Stimulated activated CD4-positive, alpha-beta T cell treated with anti-CD3 and anti-CD28 coated beads, Interleukin-1b, Interleukin-23, amount 100 ng/mL, for 48 hours (primary cell): ENCODE results near the gene LRRC9.
A peak's percentile ranks its signal among the peaks of the same experiment; 100 is the strongest.
"Not testable (repeated sequence)": the region's sequence is repeated elsewhere in the genome, so short reads cannot be mapped to it uniquely, and the experiment has no call there.

Source experiments
- DNase-seq: peaks from one replicate; pipeline ENCODE4 v3.0.0-alpha.2; 2020

Gene LRRC9

DNA sequence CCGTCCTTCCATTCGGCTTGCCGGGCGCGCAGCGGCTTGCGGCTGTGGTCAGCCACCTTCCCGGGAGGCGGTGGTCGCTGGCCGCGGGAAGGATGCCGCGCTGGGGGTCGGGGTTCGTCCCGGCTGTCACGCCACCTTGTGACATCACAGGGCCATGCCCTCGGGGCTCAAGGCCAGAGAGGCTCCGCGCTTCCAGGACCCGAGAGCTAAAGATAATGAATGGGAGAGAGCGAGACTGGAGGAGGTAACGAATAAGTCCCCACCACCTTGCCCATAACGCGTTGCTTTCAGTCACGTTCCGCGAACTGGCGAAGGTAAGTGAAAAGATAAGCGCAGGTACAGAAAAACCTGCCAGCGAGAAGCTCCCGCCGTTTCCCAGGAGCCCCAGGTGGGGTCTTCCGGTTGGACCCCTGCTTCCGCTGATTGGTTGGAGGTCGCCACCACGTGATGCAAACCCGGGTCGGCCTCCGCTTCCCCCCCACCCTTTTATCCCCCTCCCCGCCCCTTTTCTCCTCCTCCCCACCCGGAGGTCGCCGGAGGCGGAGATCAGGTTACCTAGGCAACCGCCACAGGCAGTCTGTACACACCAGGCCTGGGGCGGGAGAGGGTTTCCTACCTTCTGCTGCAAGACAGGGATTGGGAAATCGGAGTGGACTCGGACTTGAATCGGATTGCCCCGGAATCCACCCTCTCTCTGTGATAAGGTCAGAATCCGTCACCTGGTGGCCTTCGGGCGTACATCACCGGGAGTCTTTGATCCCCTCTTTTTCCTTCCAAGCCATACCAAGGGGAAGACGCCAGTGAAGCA is at the start of gene LRRC9:
TSS of gene LRRC9 (plus strand) at position 575 of the 808 bp plus-strand sequence.
- peak; percentile 1 for DNase-seq

GRCh38 chr14:59870277-59871165 is 49.4 kb upstream of the LRRC9 start, which contains the start of gene RTN1:
RTN1 (minus strand) TSS chr14:59870776; CDS start chr14:59870630, 146 bp downstream.
- DNase-seq: peak; percentile 13

DNA sequence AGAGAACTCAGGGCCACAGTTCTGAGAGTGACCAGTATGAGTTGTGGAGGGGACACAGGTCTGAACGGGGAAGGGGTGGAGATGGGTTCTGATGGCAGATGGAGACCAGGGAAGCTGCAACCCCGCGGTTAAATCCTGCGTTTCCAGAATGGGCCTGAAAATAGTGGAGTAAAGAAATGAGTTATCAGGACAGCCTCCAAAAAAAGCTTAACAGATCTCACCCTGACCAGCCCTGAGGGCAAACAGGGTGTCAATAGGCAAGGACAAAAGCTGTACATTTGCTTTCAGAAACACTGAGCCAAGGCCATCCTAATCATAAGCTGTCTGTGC is 48.8 kb upstream of the LRRC9 start:
- DNase-seq: no peak

DNA sequence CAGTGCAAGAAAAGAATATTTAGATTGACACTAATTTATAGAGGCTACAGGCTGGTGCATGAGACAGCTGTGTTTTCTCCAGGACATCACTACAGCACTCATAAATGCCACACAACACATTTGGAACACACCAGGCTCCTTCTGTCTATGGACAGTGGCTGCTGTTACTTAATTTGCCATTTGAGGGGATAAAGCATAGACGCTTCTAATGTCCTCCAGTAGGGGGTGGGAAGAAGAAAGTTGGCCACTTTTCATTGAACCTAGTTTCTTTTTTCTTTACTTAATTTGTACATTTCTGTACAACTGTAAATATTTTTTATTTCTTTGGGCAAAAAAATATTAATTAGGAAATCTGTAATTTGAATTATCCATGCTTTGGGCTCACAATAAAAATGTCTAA is 37.0 kb upstream of the LRRC9 start:
- DNase-seq: no peak

DNA sequence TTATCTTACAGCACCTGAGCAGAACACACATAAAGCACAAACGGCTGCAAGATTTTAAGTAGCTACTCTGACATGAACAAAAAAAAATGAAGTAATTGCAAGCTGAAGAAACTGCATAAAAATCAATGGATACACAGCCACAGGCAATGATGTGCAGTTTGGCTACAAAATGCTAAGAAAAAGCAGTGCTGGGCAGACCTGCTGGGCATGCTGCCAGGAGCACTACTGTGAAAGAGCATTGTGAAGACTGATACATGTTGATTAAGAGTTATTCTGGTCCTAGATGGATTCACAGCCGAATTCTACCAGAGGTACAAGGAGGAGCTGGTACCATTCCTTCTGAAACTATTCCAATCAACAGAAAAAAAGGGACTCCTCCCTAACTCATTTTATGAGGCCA is 29.3 kb upstream of the LRRC9 start:
- no peak for DNase-seq

DNA sequence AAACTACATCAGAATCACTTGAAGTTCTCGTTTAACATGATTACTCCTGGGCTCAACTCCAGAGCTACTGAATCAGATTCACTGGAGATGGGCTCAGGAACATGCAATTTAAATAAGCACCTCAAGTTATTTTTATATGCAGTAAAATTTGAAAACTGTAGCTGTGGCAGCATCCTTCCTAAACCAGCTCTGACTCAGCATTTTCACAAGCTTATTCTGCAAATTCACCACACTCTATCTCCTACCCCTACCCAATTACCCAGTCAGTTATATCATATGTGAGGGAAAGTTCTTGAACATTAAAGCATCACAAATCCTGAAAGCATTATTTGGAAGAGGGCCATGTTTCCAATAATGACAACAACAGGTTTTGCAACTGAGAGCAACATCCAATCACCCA is 24.2 kb upstream of the LRRC9 start:
- DNase-seq: no peak

DNA sequence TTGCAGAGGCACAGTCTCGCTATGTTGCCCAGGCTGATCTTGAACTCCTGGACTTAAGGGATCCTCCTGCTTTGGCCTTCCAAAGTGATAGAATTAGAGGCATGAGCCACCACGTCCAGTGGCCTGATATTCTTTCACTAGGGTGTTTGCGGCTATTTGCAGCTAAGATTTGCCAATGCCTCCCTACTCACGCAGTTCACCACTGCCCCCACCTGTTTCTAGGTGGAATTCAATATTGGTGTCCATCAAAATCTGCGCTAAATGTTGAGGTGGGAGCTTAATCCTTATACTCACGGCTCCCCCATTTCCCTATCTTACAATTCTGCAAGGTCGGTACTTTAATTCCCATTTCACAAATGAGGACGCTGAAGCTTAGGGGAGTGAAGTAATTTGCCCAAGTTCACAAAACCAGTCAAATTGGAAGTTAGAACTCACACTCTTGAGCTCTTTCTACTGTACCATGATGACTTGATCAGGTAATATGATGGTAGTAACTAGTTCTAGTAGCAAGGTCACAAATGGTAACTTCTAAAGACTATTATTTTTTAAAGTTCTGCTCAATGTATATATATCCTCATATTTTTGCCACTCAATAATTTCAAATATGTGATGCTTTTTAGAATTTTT is 22.1 kb upstream of the LRRC9 start:
- DNase-seq: no peak

GRCh38 chr14:59900556-59900955 is 19.4 kb upstream of the LRRC9 start:
- DNase-seq: no peak

DNA sequence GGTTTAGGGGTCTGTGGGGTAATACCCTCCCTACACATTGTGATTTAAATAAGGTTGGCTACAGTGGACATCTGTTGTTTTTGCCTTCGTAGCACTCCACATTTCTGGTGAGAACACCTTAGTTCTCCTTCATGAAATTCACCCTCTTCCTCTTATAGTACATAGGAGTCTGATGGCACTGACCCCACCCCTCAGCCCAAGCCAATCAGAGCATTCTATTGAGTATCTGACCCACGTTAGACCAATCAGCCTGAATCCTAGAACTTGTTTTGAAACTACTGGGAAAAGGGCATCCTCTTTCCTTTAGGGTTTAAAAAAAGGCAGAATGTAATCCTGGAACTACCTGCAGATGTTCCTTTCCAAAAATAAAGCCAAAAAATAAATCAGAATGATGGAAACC is 15.8 kb upstream of the LRRC9 start:
- DNase-seq: no peak

DNA sequence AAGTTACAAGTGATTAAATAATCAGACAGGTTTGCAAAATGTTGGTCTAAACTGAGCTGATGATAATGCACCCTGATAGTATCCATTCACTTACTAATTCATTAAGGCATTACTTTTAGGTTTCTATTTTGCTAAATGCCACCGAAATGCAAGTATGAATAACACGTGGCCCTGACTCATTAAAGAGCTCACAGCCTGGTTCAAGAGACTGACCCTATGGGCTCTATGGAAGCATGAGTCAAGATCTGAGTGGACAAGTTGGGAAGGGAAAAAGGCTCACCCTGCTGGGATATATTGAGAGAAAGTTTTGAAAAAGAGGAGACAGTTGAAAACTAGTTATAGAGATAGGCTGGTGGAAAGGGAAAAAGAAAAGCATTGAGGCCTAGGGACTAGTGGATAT is 14.8 kb upstream of the LRRC9 start:
- no peak for DNase-seq

DNA sequence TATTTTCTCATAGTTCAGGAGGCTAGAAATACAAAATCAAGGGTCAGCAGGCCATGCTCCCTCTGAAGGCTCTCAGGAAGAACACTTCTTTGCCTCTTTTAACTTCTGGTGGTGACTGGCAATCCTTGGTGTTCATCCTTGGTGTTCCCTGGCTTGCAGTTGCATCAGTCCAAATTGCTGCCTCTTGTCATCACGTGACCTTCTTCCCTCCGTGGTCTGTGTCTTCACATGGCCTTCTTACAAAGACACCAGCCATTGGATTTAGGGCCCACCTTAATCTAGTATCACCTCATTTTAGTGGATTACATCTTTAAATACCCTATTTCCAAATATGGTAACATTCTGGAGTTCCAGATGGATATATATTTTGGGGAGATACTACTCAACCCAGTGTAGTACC is 7.5 kb upstream of the LRRC9 start:
- no peak for DNase-seq

DNA sequence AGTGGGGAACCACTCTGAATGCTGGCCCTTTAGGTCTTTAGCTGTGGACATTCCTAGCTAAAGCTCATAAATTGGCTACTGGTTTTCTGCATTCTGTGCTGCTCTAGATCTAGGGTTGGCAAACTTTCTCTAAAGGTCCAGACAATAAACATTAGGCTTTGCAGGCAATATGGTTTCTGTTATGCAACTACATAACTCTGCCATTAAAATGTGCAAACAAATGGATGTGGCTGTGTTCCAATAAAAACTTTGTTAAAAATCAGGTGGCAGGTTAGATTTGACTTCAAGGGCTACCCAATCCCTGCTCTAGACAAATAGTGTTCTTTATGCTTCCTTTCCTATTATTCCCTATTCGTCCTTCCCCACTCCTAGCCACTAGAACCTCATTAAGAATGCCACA is 6.8 kb upstream of the LRRC9 start:
- DNase-seq: no peak

GRCh38 chr14:59918824-59919569 is 947 bp upstream of the LRRC9 start:
- DNase-seq: peak; percentile 8

DNA sequence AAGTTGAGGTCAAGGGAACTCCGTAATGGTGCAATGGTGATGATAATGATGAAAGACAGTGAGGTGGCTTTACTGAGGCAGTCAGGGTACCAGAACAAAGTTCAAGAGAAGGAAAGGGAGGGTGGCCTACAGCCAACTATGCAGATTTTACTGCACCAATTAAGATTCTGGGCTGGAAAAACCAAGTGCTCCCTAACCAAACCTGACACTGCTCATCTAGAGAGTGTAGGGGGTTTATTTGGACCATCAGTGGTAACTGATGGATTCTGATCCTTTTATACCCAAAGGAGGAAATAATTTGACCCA is 387 bp downstream of the LRRC9 start:
- DNase-seq: no peak

DNA sequence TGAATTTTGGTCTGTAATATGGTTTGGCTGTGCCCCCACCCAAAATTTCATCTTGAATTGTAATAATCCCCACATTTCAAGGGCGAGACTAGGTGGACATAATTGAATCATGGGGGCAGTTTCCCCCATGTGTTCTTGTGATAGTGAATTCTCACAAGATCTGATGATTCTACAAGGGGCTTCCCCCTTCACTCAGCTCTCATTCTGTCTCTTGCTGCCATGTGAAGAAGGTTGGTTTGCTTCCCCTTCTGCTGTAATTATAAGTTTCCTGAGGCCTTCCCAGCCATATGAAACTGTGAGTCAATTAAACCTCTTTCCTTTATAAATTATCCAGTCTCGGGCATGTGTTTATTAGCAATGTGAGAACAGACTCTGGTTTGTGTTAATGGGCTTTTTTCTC is 5.9 kb downstream of the LRRC9 start:
- DNase-seq: no peak

- no peak for DNase-seq
Observed at GRCh38 chr14:59926534-59926933, 6.6 kb downstream of the LRRC9 start.

DNA sequence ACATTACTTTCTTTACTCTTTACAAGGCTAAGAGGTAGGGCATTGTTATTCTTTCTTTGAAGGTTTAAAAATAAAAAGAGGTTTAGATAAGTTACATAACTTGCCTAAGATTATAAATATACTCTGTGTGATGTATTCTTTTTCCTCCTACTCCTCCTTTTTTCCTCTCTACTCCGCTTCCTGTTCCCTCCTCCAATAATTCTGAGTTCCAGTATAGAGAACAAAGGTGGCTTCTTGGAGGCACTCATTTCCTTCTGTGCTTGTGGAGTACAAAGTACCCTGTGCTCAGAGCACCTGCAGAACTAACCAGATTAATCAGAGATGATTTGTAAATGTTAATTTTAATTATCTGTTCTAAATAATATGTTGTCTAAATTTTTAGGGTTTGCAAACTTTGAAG is 11.3 kb downstream of the LRRC9 start:
- DNase-seq: no peak

GRCh38 chr14:59936145-59936544 is 16.2 kb downstream of the LRRC9 start:
- DNase-seq: no peak

- DNase-seq: no peak
Observed at GRCh38 chr14:59939828-59940227, 19.9 kb downstream of the LRRC9 start.

DNA sequence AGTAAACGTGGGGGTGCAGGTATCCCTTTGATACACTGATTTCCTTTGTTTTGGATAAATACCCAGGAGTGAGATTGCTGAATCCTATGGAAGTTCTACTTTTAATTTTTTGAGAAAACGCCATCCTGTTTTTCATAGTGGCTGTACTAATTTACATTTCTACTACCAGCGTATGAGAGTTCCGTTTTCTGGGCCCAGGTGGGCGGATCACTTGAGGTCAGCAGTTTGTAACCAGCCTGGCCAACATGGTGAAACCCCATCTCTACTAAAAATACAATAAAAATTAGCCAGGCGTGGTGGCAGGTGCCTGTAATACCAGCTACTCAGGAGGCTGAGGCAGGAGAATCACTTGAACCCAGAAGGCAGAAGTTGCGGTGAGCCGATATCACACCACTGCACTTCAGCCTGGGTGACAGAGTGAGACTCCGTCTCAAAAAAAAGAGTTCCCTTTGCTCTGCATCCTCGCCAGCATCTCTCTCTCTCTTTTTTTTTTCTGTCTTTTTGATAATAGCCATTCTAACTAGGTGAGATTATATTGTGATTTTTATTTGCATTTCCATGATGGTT is 22.4 kb downstream of the LRRC9 start:
- not testable (repeated sequence) for DNase-seq

GRCh38 chr14:59944909-59945308 is 25.0 kb downstream of the LRRC9 start:
- no peak for DNase-seq

DNA sequence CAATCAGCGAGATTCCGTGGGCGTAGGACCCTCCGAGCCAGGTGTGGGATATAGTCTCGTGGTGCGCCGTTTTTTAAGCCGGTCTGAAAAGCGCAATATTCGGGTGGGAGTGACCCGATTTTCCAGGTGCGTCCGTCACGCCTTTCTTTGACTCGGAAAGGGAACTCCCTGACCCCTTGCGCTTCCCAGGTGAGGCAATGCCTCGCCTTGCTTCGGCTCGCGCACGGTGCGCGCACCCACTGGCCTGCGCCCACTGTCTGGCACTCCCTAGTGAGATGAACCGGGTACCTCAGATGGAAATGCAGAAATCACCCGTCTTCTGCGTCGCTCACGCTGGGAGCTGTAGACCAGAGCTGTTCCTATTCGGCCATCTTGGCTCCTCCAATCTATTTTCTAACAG is 32.2 kb downstream of the LRRC9 start:
- not testable (repeated sequence) for DNase-seq

DNA sequence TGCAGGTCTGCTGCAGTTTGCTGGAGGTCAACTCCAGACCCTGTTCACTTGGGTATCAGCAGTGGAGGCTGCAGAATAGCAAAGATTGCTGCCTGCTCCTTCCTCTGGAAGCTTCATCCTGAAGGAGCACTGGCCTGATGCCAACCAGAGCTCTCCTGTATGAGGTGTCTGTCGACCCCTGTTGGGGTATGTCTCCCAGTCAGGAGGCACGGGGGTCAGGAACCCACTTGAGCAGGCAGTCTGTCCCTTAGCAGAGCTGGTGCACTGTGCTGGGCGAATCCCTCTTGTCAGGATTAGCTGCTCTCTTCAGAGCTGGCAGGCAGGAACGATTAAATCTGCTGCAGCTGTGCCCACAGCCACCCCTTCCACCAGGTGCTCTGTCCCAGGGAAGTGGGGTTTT is 37.9 kb downstream of the LRRC9 start:
- DNase-seq: not testable (repeated sequence)
